IMR-90 (cell line): Measurements from ENCODE around the gene TRABD. TPM values are rescaled to one million over a fixed set of nuclear protein-coding genes. Genes with fewer than 3 reads are reported as not detected.

Experiments used
- ATAC-seq: fragments of 200-7000 bp; cut with Tn5 transposase; 2 replicates; pipeline ENCODE4 v1.9.1; 2020; ENCODE audit warnings: low read depth, mild to moderate bottlenecking, moderate library complexity
- BruUV-seq: library from RNA; stranded (reverse); fragments of 400-500 nt; replicated peaks from 2 replicates; lab custom pipeline; 2021; lab: Mats Ljungman, UMichigan
- CTCF ChIA-PET: fragments of 300-600 bp; formaldehyde crosslinking; extraction: SDS; loops from one replicate; lab custom pipeline; 2021; ENCODE audit warnings: antibody characterized with exemption; lab: Yijun Ruan, JAX
- POLR2A ChIA-PET: fragments of 300-600 bp; sonication (Branson Sonifier 250); formaldehyde crosslinking; loops from one replicate; lab custom pipeline; 2022; ENCODE audit warnings: antibody characterized with exemption; ENCODE audit not compliant: unreplicated experiment; lab: Charles Lee
- DNase-seq: peaks from one replicate; pipeline ENCODE4 v3.0.0; 2013
- H2AFZ ChIP-seq: replicated peaks from 2 replicates; pipeline ENCODE3; 2013; ENCODE audit warnings: low read length, mild to moderate bottlenecking; ENCODE audit not compliant: poor library complexity
- H2AK5ac ChIP-seq: 2 replicates; pipeline ENCODE4 v1.6.1; 2013; ENCODE audit warnings: low read depth, low read length, inconsistent platforms
- H2AK9ac ChIP-seq: replicated peaks from 2 replicates; pipeline ENCODE3; 2013; ENCODE audit warnings: mild to moderate bottlenecking, low read depth, low read length, moderate library complexity; ENCODE audit not compliant: poor library complexity
- H2BK120ac ChIP-seq: 2 replicates; pipeline ENCODE4 v1.6.1; 2013; ENCODE audit warnings: low read depth, low read length, inconsistent platforms
- H2BK15ac ChIP-seq: 3 replicates; pipeline ENCODE4 v1.6.1; 2013; ENCODE audit warnings: low read depth, low read length, inconsistent platforms
- H2BK20ac ChIP-seq: 2 replicates; pipeline ENCODE4 v1.6.1; 2013; ENCODE audit warnings: low read depth, mild to moderate bottlenecking, inconsistent platforms, low read length, moderate library complexity
- H2BK5ac ChIP-seq: 2 replicates; pipeline ENCODE4 v1.6.1; 2013; ENCODE audit warnings: mild to moderate bottlenecking, low read depth, low read length, inconsistent platforms; ENCODE audit not compliant: poor library complexity, severe bottlenecking
- H3K14ac ChIP-seq: replicated peaks from 2 replicates; pipeline ENCODE4 v1.6.1; 2013; ENCODE audit warnings: low read depth, low read length, inconsistent platforms
- H3K18ac ChIP-seq: 2 replicates; pipeline ENCODE4 v1.6.1; 2013; ENCODE audit warnings: low read depth, low read length, control low read depth
- H3K23ac ChIP-seq: 2 replicates; pipeline ENCODE4 v1.6.1; 2013; ENCODE audit warnings: low read depth, low read length, inconsistent platforms
- H3K27ac ChIP-seq: 2 replicates; pipeline ENCODE4 v1.5.1; 2013; ENCODE audit warnings: mild to moderate bottlenecking, control low read depth, low read length; ENCODE audit not compliant: insufficient read depth
- H3K27me3 ChIP-seq: 2 replicates; pipeline ENCODE4 v1.6.1; 2013; ENCODE audit warnings: low read length; ENCODE audit not compliant: control insufficient read depth, insufficient read depth
- H3K36me3 ChIP-seq: 2 replicates; pipeline ENCODE4 v1.6.1; 2013; ENCODE audit warnings: low read length, mixed read lengths; ENCODE audit not compliant: control insufficient read depth, insufficient read depth
- H3K4ac ChIP-seq: 2 replicates; pipeline ENCODE4 v1.6.1; 2013; ENCODE audit warnings: low read depth, low read length, inconsistent platforms
- H3K4me1 ChIP-seq: 2 replicates; pipeline ENCODE4 v1.6.1; 2013; ENCODE audit warnings: low read length, mixed read lengths; ENCODE audit not compliant: control insufficient read depth, insufficient read depth
- H3K4me2 ChIP-seq: 2 replicates; pipeline ENCODE4 v1.6.1; 2013; ENCODE audit warnings: low read depth, mild to moderate bottlenecking, control low read depth, low read length, moderate library complexity
- H3K4me3 ChIP-seq: 2 replicates; pipeline ENCODE4 v1.5.1; 2013; ENCODE audit warnings: low read depth, mild to moderate bottlenecking, control low read depth, low read length, moderate library complexity; ENCODE audit not compliant: insufficient read depth
- H3K56ac ChIP-seq: 2 replicates; pipeline ENCODE4 v1.6.1; 2013; ENCODE audit warnings: low read length, inconsistent platforms; ENCODE audit not compliant: insufficient read depth; ENCODE audit errors: extremely low read depth
- H3K79me1 ChIP-seq, 2 experiments: 2 replicates each; pipeline ENCODE4 v1.6.1; 2013; ENCODE audit warnings: low read length in 2 of 2, inconsistent platforms in 1 of 2, low read depth in 1 of 2
- H3K9ac ChIP-seq: 2 replicates; pipeline ENCODE4 v1.6.1; 2013; ENCODE audit warnings: low read depth, low read length, control low read depth
- H3K9me1 ChIP-seq: 2 replicates; pipeline ENCODE4 v1.6.1; 2013; ENCODE audit warnings: low read length, inconsistent platforms; ENCODE audit not compliant: insufficient read depth
- H3K9me3 ChIP-seq: 2 replicates; pipeline ENCODE4 v1.6.1; 2013; ENCODE audit warnings: low read length; ENCODE audit not compliant: control insufficient read depth, insufficient read depth
- H4K20me1 ChIP-seq: 2 replicates; pipeline ENCODE4 v1.6.1; 2013; ENCODE audit warnings: low read length, inconsistent platforms; ENCODE audit not compliant: insufficient read depth
- H4K5ac ChIP-seq: 2 replicates; pipeline ENCODE4 v1.6.1; 2013; ENCODE audit warnings: mild to moderate bottlenecking, low read depth, low read length, control low read depth
- H4K8ac ChIP-seq, 2 experiments: 2 replicates each; pipeline ENCODE4 v1.6.1; 2013; ENCODE audit warnings: low read depth in 2 of 2, low read length in 2 of 2, control low read depth in 1 of 2, inconsistent platforms in 1 of 2
- H4K91ac ChIP-seq: 2 replicates; pipeline ENCODE4 v1.6.1; 2013; ENCODE audit warnings: low read depth, low read length, inconsistent platforms; ENCODE audit not compliant: insufficient read depth
- BHLHE40 ChIP-seq: fragments of 150-350 bp; IDR thresholded peaks from 2 replicates; pipeline ENCODE4 v1.6.1; 2016; ENCODE audit warnings: mild to moderate bottlenecking, low read depth, low read length
- CEBPB ChIP-seq: IDR thresholded peaks from 2 replicates; pipeline ENCODE4 v1.6.1; 2012; ENCODE audit warnings: low read depth, low read length, improper control_type of control experiment
- CHD1 ChIP-seq: IDR thresholded peaks from 2 replicates; pipeline ENCODE4 v1.6.1; 2012; ENCODE audit warnings: low read depth, low read length, improper control_type of control experiment
- CTCF ChIP-seq: conservative IDR thresholded peaks from 2 replicates; pipeline ENCODE4 v1.5.1; 2012; ENCODE audit warnings: mild to moderate bottlenecking, low read depth, low read length, improper control_type of control experiment
- FOS ChIP-seq: fragments of 150-350 bp; IDR thresholded peaks from 2 replicates; pipeline ENCODE4 v1.6.1; 2016; ENCODE audit warnings: low read depth, low read length
- MAFK ChIP-seq: IDR thresholded peaks from 2 replicates; pipeline ENCODE4 v1.6.1; 2012; ENCODE audit warnings: low read depth, low read length, improper control_type of control experiment
- MAZ ChIP-seq: IDR thresholded peaks from 2 replicates; pipeline ENCODE4 v1.6.1; 2012; ENCODE audit warnings: low read depth, mild to moderate bottlenecking, low read length, improper control_type of control experiment, moderate library complexity, borderline replicate concordance
- MXI1 ChIP-seq: IDR thresholded peaks from 2 replicates; pipeline ENCODE4 v1.6.1; 2012; ENCODE audit warnings: low read depth, mild to moderate bottlenecking, low read length, moderate library complexity, borderline replicate concordance
- NFE2L2 ChIP-seq: fragments of 150-350 bp; IDR thresholded peaks from 2 replicates; pipeline ENCODE4 v1.6.1; 2016; ENCODE audit warnings: low read depth, mild to moderate bottlenecking, low read length
- POLR2A ChIP-seq: IDR thresholded peaks from 2 replicates; pipeline ENCODE4 v1.6.1; 2012; ENCODE audit warnings: mild to moderate bottlenecking, low read depth, low read length
- RAD21 ChIP-seq: IDR thresholded peaks from 2 replicates; pipeline ENCODE4 v1.6.1; 2012; ENCODE audit warnings: low read length, improper control_type of control experiment
- RCOR1 ChIP-seq: IDR thresholded peaks from 2 replicates; pipeline ENCODE4 v1.6.1; 2012; ENCODE audit warnings: mild to moderate bottlenecking, low read length, improper control_type of control experiment; ENCODE audit not compliant: insufficient replicate concordance
- SMC3 ChIP-seq: fragments of 150-350 bp; IDR thresholded peaks from 2 replicates; pipeline ENCODE4 v1.6.1; 2016; ENCODE audit warnings: low read depth, mild to moderate bottlenecking, antibody characterized with exemption, low read length, moderate library complexity
- WGBS, 2 experiments: methylation state at CpG; one replicate each; pipeline versions ENCODE4 v1.1.5 to v1.1.7; 2013; ENCODE audit warnings: missing lambda C conversion rate in 2 of 2; ENCODE audit not compliant: insufficient read length in 1 of 2; ENCODE audit errors: extremely low coverage in 2 of 2; 5-methylcytosine and 5-hydroxymethylcytosine counted together
- dilution Hi-C: fragments of 300-500 bp; cut with HindIII; formaldehyde crosslinking; loops from one replicate; pipeline ENCODE4 v1.14.3; 2018; ENCODE audit warnings: low sequenced_read_pairs; ENCODE audit not compliant: unreplicated experiment
- in situ Hi-C: fragments of 300-500 bp; cut with MboI; formaldehyde crosslinking; loops from 3 replicates; pipeline ENCODE4 v1.14.3; 2019; ENCODE audit warnings: low sequenced_read_pairs, inconsistent platforms, mixed read lengths
- intact Hi-C: fragments of 100-400 bp; cut with micrococcal nuclease; formaldehyde crosslinking; loops from 2 replicates; pipeline ENCODE4 v1.10.0; 2022
- polyA plus RNA-seq, 3 experiments: library from polyadenylated mRNA; depleted of rRNA; stranded (reverse); fragments of >200 nt; gene quantifications; 2 replicates each; pipeline ENCODE4 v1.2.3, GENCODE V29; 2012; ENCODE audit warnings: low replicate concordance in 1 of 3
- total RNA-seq: library from RNA; depleted of rRNA; stranded (reverse); fragments of >200 nt; gene quantifications from 2 replicates; pipeline ENCODE4 v1.2.3, GENCODE V29; 2012
- TF ChIP-seq, protein P1 (sequence below): fragments of 150-350 bp; IDR thresholded peaks from 2 replicates; pipeline ENCODE4 v1.6.1; 2017; ENCODE audit warnings: mild to moderate bottlenecking, antibody characterized with exemption, low read length, low read depth
- TF ChIP-seq, protein P2 (sequence below): fragments of 150-350 bp; IDR thresholded peaks from 2 replicates; pipeline ENCODE4 v1.6.1; 2016; ENCODE audit warnings: low read depth, mild to moderate bottlenecking, low read length, moderate library complexity, borderline replicate concordance

The TRABD gene
- total and polyA plus RNA-seq, 2 of the 4 experiments (the other 2 are of a cell fraction) = 13.4 to 42.7 TPM

DNA sequence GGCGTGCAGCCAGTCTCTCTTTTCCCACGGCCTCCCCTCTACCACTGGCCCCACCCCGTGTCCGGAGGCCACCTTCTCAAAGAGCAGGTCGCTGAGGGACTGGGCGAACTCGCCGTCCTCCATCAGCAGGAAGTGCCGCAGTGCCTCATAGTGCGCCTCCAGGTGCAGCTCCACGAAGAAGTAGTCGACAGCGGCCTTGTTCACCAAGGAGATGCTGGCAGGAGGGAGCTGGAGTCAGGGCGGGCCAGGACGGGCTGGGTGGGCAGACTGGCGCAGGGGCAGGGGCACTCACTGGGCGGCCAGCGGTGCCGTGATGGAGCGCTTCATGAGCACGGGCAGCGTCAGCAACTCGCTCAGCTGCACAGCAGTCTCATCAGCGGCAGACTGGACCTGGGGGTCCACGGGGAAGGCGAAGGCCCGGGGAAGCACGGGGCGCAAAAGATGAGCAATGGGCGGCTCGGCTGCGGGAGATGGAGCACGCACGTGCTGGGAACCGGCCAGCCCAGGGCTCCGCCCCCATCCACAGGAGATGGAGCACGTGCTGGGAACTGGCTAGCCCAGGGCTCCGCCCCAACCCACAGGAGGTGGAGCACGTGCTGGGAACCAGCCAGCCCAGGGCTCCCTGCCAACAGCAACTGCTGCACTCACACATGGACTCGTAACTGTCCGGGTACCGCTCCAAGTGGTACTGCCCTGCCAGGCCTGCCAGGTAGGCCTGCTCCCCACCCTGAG lies 33.4 kb downstream of the TRABD start:
- H3K36me3 ChIP-seq = peaks cover 80% of the 10 kb centered on the region
- no peak overlapping the region for H3K9ac ChIP-seq
- H3K9me3 ChIP-seq = no peaks in the 10 kb centered on the region
- no peak overlapping the region for H3K4me3 ChIP-seq
- no peak overlapping the region for H3K18ac ChIP-seq
- dilution Hi-C loops = no loop called here
- ATAC-seq (peak; percentile 76), DNase-seq (peak; percentile 74)
- H3K14ac ChIP-seq = no peak overlapping the region
- in situ Hi-C loops = loop anchor here (25.0 kb wide), 1 partner anchor 407 kb away; no protein-coding TSS in a partner anchor
- no peak overlapping the region for H3K56ac ChIP-seq
- no peak overlapping the region for H2BK20ac ChIP-seq
- H2BK15ac ChIP-seq = no peak overlapping the region
- H2AK9ac ChIP-seq = peak overlapping the region; percentile 52
- H4K91ac ChIP-seq = no peak overlapping the region
- H3K23ac ChIP-seq = no peak overlapping the region
- no peak overlapping the region for H3K4me2 ChIP-seq
- H3K4ac ChIP-seq = no peak overlapping the region
- no peaks in the 10 kb centered on the region for H3K27me3 ChIP-seq
- no peak overlapping the region for H2BK5ac ChIP-seq
- peaks cover 41% of the 10 kb centered on the region for H4K20me1 ChIP-seq
- H3K9me1 ChIP-seq = peaks cover 6% of the 10 kb centered on the region; the same call in 1 of the 2 replicates
- no peak overlapping the region for H3K27ac ChIP-seq
- no TSS peak for BruUV-seq
- POLR2A ChIA-PET = no interaction called here
- H4K8ac ChIP-seq = no peak overlapping the region
- CTCF ChIA-PET = no interaction called here
- H2AFZ ChIP-seq = peak overlapping the region; percentile 13
- peaks cover 16 to 22% of the 10 kb centered on the region in 2 experiments for H3K79me1 ChIP-seq
- no peak overlapping the region for H2AK5ac ChIP-seq
- no peaks in the 10 kb centered on the region for H3K4me1 ChIP-seq
- 76% methylated on average over 27 of the region's 42 CpGs; no CpG with 5 or more reads in 1 of the 2 experiments for WGBS, 2 experiments
- intact Hi-C loops = no loop called here
- H2BK120ac ChIP-seq = no peak overlapping the region
- no peak overlapping the region for H4K5ac ChIP-seq
- no peak for TF ChIP-seq CTCF
- TF ChIP-seq CEBPB = no peak
- TF ChIP-seq RAD21 = no peak
- no peak for TF ChIP-seq POLR2A
- TF ChIP-seq MXI1 = peak; percentile 86; the same call in 1 of the 2 replicates
- no peak for TF ChIP-seq CHD1
- TF ChIP-seq, protein P1, sequence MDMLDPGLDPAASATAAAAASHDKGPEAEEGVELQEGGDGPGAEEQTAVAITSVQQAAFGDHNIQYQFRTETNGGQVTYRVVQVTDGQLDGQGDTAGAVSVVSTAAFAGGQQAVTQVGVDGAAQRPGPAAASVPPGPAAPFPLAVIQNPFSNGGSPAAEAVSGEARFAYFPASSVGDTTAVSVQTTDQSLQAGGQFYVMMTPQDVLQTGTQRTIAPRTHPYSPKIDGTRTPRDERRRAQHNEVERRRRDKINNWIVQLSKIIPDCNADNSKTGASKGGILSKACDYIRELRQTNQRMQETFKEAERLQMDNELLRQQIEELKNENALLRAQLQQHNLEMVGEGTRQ = peak; percentile 89
- no peak for TF ChIP-seq MAZ
- no peak for TF ChIP-seq FOS
- no peak for TF ChIP-seq SMC3
- TF ChIP-seq NFE2L2 = no peak
- TF ChIP-seq, protein P2, sequence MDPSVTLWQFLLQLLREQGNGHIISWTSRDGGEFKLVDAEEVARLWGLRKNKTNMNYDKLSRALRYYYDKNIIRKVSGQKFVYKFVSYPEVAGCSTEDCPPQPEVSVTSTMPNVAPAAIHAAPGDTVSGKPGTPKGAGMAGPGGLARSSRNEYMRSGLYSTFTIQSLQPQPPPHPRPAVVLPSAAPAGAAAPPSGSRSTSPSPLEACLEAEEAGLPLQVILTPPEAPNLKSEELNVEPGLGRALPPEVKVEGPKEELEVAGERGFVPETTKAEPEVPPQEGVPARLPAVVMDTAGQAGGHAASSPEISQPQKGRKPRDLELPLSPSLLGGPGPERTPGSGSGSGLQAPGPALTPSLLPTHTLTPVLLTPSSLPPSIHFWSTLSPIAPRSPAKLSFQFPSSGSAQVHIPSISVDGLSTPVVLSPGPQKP = no peak
- TF ChIP-seq MAFK = no peak
- TF ChIP-seq BHLHE40 = peak; percentile 98
- TF ChIP-seq RCOR1 = no peak
